T-helper 17 cell (primary cell): Measurements from ENCODE around the gene FOXL2. TPM values are rescaled to one million over a fixed set of nuclear protein-coding genes. Genes with fewer than 3 reads are reported as not detected.

ENCODE experiments used
- ATAC-seq: fragments of 150-1000 bp; cut with Tn5 transposase; 2 replicates; pipeline ENCODE4 v1.10.0; 2021; ENCODE audit warnings: mild to moderate bottlenecking, moderate library complexity
- DNase-seq, 3 donors: peaks; one replicate each; pipeline versions ENCODE4 v3.0.0 to v3.0.0-alpha.2; 2020 to 2021
- H3K9me3 ChIP-seq: one replicate; pipeline ENCODE4 v1.7.0; 2013; ENCODE audit warnings: low read length, mild to moderate bottlenecking; ENCODE audit not compliant: control insufficient read depth, poor library complexity, severe bottlenecking
- H3K27ac Mint-ChIP-seq: one replicate; pipeline ENCODE4 v1.8.0; 2022; ENCODE audit warnings: mild to moderate bottlenecking, moderate library complexity, mixed read lengths
- H3K27me3 Mint-ChIP-seq: one replicate; pipeline ENCODE4 v1.8.0; 2022; ENCODE audit warnings: mixed read lengths
- H3K36me3 Mint-ChIP-seq: one replicate; pipeline ENCODE4 v1.8.0; 2022; ENCODE audit warnings: low read depth, mixed read lengths
- H3K4me1 Mint-ChIP-seq: one replicate; pipeline ENCODE4 v1.8.0; 2022; ENCODE audit warnings: mild to moderate bottlenecking, mixed read lengths
- H3K4me3 Mint-ChIP-seq: one replicate; pipeline ENCODE4 v1.8.0; 2022; ENCODE audit warnings: mild to moderate bottlenecking, moderate library complexity, mixed read lengths
- total RNA-seq, 4 donors: library from RNA in 2 of 4; stranded (reverse) in 2 of 4; gene quantifications; one replicate each; pipeline ENCODE4 v1.2.3 and lab custom pipeline; 2022 to 2026

FOXL2 gene
- total RNA-seq (not detected), total RNA-seq (lab: John Stamatoyannopoulos, UW) (0 reads per million in 2 donors)

DNA sequence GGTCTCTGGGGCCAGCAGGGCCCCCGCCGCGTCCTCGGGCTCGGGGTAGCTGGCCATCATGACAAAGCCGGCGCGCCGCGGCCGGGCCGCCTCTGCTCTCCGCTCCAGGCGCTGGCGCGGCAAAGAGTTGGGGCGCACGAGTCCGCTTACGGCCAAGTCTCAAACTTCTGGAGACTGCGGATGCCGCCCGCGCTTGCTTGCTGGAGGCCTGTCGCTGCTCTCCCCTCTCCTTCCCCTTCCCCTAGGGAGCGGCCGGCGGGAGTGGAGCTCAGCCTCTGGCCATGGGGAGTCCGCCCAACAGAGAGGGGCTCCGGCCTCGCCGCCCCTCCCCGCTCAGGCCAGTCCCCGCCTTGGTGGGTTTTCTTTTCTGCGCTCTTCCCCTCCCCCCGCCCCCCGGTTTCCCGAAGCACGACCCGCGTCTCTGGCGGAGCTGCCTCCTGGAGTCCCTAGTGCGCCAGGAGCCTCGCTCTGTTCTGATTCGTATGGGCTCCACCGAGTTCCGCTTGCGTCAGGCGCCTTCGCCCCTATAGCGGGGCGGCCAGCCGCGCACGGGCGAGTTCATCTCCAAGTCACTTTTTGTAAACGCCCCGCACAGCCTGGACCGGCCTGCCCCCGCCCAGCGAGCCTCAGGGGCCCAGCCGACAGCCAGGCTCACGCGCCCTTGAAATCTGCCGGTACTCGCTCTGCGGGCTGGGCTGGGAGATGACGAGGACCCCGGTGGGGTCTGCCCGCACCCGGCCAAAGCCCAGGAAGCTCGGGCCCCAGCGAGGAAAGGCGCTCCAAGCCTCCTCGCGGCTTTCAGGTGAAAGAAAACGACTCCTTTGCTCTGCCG lies at the start of gene FOXL2, which contains the start of gene FOXL2NB:
FOXL2 (minus strand) TSS at position 475 of the 832 bp plus-strand sequence; CDS start at position 60, 415 bp downstream.
FOXL2NB (plus strand) TSS at position 555 of the 832 bp plus-strand sequence; CDS start at position 703, 148 bp downstream.
- ATAC-seq, result peak; percentile 59
- H3K36me3 Mint-ChIP-seq, result peaks cover 9% of the 10 kb centered on the region
- H3K27me3 Mint-ChIP-seq, result peaks cover 78% of the 10 kb centered on the region
- peaks cover 33% of the 10 kb centered on the region for H3K4me1 Mint-ChIP-seq
- no peaks in the 10 kb centered on the region for H3K9me3 ChIP-seq
- no peak within 1 kb of the TSS for H3K27ac Mint-ChIP-seq
- DNase-seq, result no peak
- peak within 1 kb of the TSS; percentile 83 for H3K4me3 Mint-ChIP-seq

- ATAC-seq, result no peak
- H3K4me1 Mint-ChIP-seq, result no peaks in the 10 kb centered on the region
- H3K9me3 ChIP-seq, result no peaks in the 10 kb centered on the region
- DNase-seq, result no peak
- H3K4me3 Mint-ChIP-seq, result no peak overlapping the region
- H3K36me3 Mint-ChIP-seq, result no peaks in the 10 kb centered on the region
- H3K27ac Mint-ChIP-seq, result no peak overlapping the region
- peaks cover 30% of the 10 kb centered on the region for H3K27me3 Mint-ChIP-seq
Measured at GRCh38 chr3:138995706-138996105, 48.8 kb upstream of the FOXL2 start.

GRCh38 chr3:138987181-138987580 lies 40.2 kb upstream of the FOXL2 start:
- Mint-ChIP-seq H3K4me1 (no peaks in the 10 kb centered on the region), H3K36me3 (no peaks in the 10 kb centered on the region), H3K4me3 (no peak overlapping the region), H3K27ac (no peak overlapping the region), H3K27me3 (peaks cover 31% of the 10 kb centered on the region)
- ATAC-seq (no peak), DNase-seq (no peak)
- H3K9me3 ChIP-seq, result no peaks in the 10 kb centered on the region

GRCh38 chr3:138985932-138986331 lies 39.0 kb upstream of the FOXL2 start:
- DNase-seq, result no peak
- H3K9me3 ChIP-seq, result no peaks in the 10 kb centered on the region
- no peaks in the 10 kb centered on the region for H3K36me3 Mint-ChIP-seq
- no peaks in the 10 kb centered on the region for H3K4me1 Mint-ChIP-seq
- peaks cover 27% of the 10 kb centered on the region for H3K27me3 Mint-ChIP-seq
- no peak overlapping the region for H3K4me3 Mint-ChIP-seq
- no peak overlapping the region for H3K27ac Mint-ChIP-seq
- no peak for ATAC-seq

- ATAC-seq (no peak), DNase-seq (no peak)
- H3K27ac Mint-ChIP-seq, result no peak overlapping the region
- H3K9me3 ChIP-seq, result no peaks in the 10 kb centered on the region
- no peaks in the 10 kb centered on the region for H3K36me3 Mint-ChIP-seq
- no peak overlapping the region for H3K4me3 Mint-ChIP-seq
- no peaks in the 10 kb centered on the region for H3K4me1 Mint-ChIP-seq
- peaks cover 32% of the 10 kb centered on the region for H3K27me3 Mint-ChIP-seq
Measured at GRCh38 chr3:138984816-138985215, 37.9 kb upstream of the FOXL2 start.

DNA sequence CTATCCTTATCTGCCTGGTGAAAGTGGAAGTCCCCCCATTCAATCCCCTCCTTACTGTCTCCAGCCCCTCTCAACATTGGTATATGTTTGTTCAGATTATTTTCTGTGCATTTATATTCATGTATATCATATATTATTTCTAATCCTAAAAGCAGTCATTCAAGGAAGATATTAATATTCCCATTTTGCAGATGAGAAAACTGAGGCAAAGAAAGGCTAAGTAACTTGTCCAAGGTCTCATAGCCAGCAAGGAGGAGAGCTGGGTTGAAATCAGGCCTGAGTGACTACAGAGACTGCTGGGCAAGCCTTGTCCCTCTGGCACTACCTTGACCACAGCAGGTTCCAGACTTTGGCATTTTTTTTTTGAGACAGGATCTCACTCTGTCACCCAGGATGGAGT lies 29.1 kb upstream of the FOXL2 start:
- DNase-seq, result no peak
- H3K4me3 Mint-ChIP-seq, result no peak overlapping the region
- no peak for ATAC-seq

DNA sequence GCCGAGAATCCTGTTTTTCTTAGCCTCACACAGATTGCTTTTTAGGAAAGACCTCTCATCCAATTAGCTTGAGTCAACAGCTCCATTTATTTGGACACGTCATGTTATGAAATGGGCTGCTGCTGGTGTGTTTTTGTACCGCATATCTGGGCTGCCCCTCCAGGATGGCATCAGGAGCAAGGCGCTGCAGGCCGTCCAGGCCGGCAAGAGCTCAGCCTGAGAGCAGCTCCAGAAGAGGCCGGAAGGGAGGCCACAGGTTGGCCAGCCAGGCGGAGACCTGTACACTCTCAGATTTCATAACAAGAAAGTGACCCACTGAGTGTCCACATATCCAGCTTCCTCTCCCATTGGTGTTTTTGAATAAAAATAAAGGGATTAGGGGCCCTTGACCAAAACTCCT lies 28.4 kb upstream of the FOXL2 start:
- H3K4me3 Mint-ChIP-seq, result no peak overlapping the region
- no peak for ATAC-seq
- DNase-seq, result no peak
- no peaks in the 10 kb centered on the region for H3K4me1 Mint-ChIP-seq
- peaks cover 40% of the 10 kb centered on the region for H3K27me3 Mint-ChIP-seq
- no peaks in the 10 kb centered on the region for H3K9me3 ChIP-seq
- H3K27ac Mint-ChIP-seq, result no peak overlapping the region
- no peaks in the 10 kb centered on the region for H3K36me3 Mint-ChIP-seq

More for the DNA sequence above, 29.1 kb upstream of the FOXL2 start:
- Mint-ChIP-seq H3K36me3 (no peaks in the 10 kb centered on the region), H3K4me1 (no peaks in the 10 kb centered on the region), H3K27ac (no peak overlapping the region), H3K27me3 (peaks cover 36% of the 10 kb centered on the region)
- no peaks in the 10 kb centered on the region for H3K9me3 ChIP-seq

GRCh38 chr3:138974462-138974861 lies 27.5 kb upstream of the FOXL2 start:
- no peak overlapping the region for H3K27ac Mint-ChIP-seq

GRCh38 chr3:138972941-138973340 lies 26.0 kb upstream of the FOXL2 start:
- H3K27ac Mint-ChIP-seq, result no peak overlapping the region
- H3K4me3 Mint-ChIP-seq, result no peak overlapping the region
- H3K27me3 Mint-ChIP-seq, result peaks cover 40% of the 10 kb centered on the region
- H3K9me3 ChIP-seq, result no peaks in the 10 kb centered on the region
- ATAC-seq (no peak), DNase-seq (no peak)
- H3K36me3 Mint-ChIP-seq, result no peaks in the 10 kb centered on the region
- H3K4me1 Mint-ChIP-seq, result no peaks in the 10 kb centered on the region

More at GRCh38 chr3:138974462-138974861, 27.5 kb upstream of the FOXL2 start:
- Mint-ChIP-seq H3K4me3 (no peak overlapping the region), H3K27me3 (peaks cover 45% of the 10 kb centered on the region), H3K36me3 (no peaks in the 10 kb centered on the region), H3K4me1 (no peaks in the 10 kb centered on the region)
- H3K9me3 ChIP-seq, result no peaks in the 10 kb centered on the region
- no peak for ATAC-seq
- no peak for DNase-seq

DNA sequence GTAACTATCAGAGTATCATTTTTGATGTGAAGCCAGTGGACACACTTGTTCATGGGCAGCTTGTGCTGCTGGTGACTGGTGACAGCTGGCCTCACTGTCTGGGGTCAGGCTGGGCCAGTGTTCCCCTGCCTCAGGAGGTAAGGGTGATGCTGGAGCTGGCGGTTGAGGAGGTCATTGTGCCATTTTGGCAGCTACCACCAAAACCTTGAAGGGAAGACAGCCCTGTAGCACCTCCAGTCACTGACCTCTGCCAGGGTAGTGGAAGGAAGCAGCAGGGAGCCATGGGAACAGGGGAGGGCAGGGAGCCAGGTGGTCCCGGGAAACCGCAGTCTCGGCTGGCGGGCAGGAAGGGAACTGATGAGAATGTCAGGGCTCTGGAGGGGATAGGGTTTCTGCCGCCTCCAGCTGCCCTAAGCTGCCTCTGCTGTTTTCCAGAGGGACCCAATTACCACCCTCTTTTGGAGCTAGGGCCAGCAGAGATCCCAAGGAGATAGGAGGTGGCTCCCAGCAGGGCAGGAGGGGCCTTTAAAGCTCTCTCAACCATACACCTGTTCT lies 24.9 kb upstream of the FOXL2 start:
- no peak for ATAC-seq
- no peaks in the 10 kb centered on the region for H3K36me3 Mint-ChIP-seq
- H3K27ac Mint-ChIP-seq, result no peak overlapping the region
- no peak overlapping the region for H3K4me3 Mint-ChIP-seq
- H3K27me3 Mint-ChIP-seq, result peaks cover 40% of the 10 kb centered on the region
- no peak for DNase-seq
- no peaks in the 10 kb centered on the region for H3K4me1 Mint-ChIP-seq
- no peaks in the 10 kb centered on the region for H3K9me3 ChIP-seq

DNA sequence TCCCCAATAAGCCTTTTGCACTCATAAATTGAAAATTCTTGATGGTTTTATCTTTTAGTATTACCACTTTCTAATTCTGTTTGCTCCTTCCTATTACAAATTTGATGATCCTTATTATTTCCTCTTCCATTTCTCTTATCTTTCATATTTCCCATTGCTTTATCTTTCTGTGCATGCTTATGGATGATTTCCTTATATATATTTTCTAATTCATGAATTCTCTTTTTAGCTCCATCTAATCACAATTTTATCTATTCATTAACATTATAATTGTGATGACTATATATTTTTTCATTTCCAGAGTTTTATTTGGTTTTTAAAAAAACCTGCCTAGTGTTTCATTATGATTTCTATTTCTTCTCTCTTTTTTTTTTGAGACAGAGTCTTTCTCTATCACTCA lies 18.0 kb upstream of the FOXL2 start:
- no peak for DNase-seq
- H3K27me3 Mint-ChIP-seq, result peaks cover 43% of the 10 kb centered on the region
- H3K4me1 Mint-ChIP-seq, result peaks cover 11% of the 10 kb centered on the region
- peaks cover 12% of the 10 kb centered on the region for H3K36me3 Mint-ChIP-seq
- H3K9me3 ChIP-seq, result peaks cover 5% of the 10 kb centered on the region
- no peak overlapping the region for H3K27ac Mint-ChIP-seq
- no peak for ATAC-seq
- no peak overlapping the region for H3K4me3 Mint-ChIP-seq

DNA sequence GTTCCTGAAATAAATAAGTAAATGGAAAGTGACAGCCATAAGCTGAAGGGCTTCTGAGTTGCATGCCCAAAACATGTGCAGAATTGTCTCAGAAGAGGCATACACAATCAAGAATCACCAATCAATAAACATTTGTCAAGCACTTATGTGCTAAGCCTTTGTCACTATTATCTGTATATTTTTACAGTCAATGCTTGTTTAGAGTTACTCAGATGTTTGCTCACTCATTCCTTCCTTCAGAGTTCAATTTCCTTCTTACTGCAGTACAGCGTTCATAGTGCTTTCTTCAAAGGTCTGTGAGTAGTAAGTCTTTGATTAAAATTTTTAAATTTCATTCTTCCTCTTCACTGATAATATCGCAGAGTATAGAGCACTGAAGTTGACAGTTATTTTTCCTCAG lies 17.3 kb upstream of the FOXL2 start:
- Mint-ChIP-seq H3K27ac (no peak overlapping the region), H3K36me3 (peaks cover 12% of the 10 kb centered on the region), H3K27me3 (peaks cover 43% of the 10 kb centered on the region), H3K4me3 (no peak overlapping the region), H3K4me1 (peaks cover 11% of the 10 kb centered on the region)
- DNase-seq, result no peak
- ATAC-seq, result no peak
- peaks cover 5% of the 10 kb centered on the region for H3K9me3 ChIP-seq

GRCh38 chr3:138962854-138963560 lies 16.1 kb upstream of the FOXL2 start:
- Mint-ChIP-seq H3K27ac (no peak overlapping the region), H3K36me3 (peaks cover 12% of the 10 kb centered on the region)

More at GRCh38 chr3:138962854-138963560, 16.1 kb upstream of the FOXL2 start:
- no peak for ATAC-seq
- H3K4me1 Mint-ChIP-seq, result peaks cover 11% of the 10 kb centered on the region
- H3K27me3 Mint-ChIP-seq, result peaks cover 55% of the 10 kb centered on the region
- H3K9me3 ChIP-seq, result peaks cover 5% of the 10 kb centered on the region
- H3K4me3 Mint-ChIP-seq, result no peak overlapping the region
- no peak for DNase-seq
